K562 (cell line): ENCODE data around the gene CNOT4. TPM values are rescaled to one million over a fixed set of nuclear protein-coding genes. Genes with fewer than 3 reads are reported as not detected.

Source experiments
- ATAC-seq: fragments of 200-7000 bp; cut with Tn5 transposase; 3 replicates; pipeline ENCODE4 v1.9.1; 2020; ENCODE audit warnings: moderate library complexity
- BruUV-seq: library from RNA; stranded (reverse); fragments of 400-500 nt; replicated peaks from 2 replicates; lab custom pipeline; 2021; lab: Mats Ljungman, UMichigan
- CTCF ChIA-PET: fragments of 300-600 bp; formaldehyde crosslinking; extraction: SDS; loops from one replicate; lab custom pipeline; 2021; ENCODE audit warnings: low intra/inter-chr PET ratio; lab: Yijun Ruan, JAX
- POLR2A ChIA-PET: fragments of 300-600, 350-650 bp; sonication (Branson Sonifier 250); formaldehyde crosslinking; extraction: SDS; loops from one replicate; lab custom pipeline; 2021; ENCODE audit warnings: antibody characterized with exemption, inconsistent platforms; lab: Yijun Ruan, JAX
- DNase-seq, 4 experiments: peaks; one replicate each; pipeline versions ENCODE4 v3.0.0 to v3.0.0-alpha.2; 2011 to 2018; ENCODE audit warnings: low spot score in 3 of 4, mixed read lengths in 3 of 4; ENCODE audit errors: extremely low read depth in 1 of 4
- FAIRE-seq: peaks from 2 replicates; lab custom pipeline; 2011; peaks lifted over from hg19 to GRCh38; lab: Jason Lieb, UNC
- H2AFZ ChIP-seq: 2 replicates; pipeline ENCODE4 v1.6.0; 2011; ENCODE audit warnings: low read depth, low read length, control low read depth, inconsistent platforms
- H3K27ac ChIP-seq: fragments of 200-600 bp; 3 replicates; pipeline ENCODE4 v1.8.0; 2011; ENCODE audit warnings: low read depth, mild to moderate bottlenecking, control low read depth, inconsistent platforms, low read length, moderate library complexity, mixed read lengths; ENCODE audit errors: extremely low read depth
- H3K27me3 ChIP-seq, 2 experiments: fragments of 300-600 bp in 1 of 2; 2 replicates in 1 of 2; 3 replicates in 1 of 2; pipeline versions ENCODE4 v1.6.0 to v1.8.0; 2011; ENCODE audit warnings: inconsistent platforms in 2 of 2, low read length in 2 of 2, mild to moderate bottlenecking in 1 of 2, mixed read lengths in 1 of 2, moderate library complexity in 1 of 2; ENCODE audit not compliant: control insufficient read depth in 2 of 2, insufficient read depth in 2 of 2
- H3K36me3 ChIP-seq: fragments of 300-600 bp; 3 replicates; pipeline ENCODE4 v1.8.0; 2011; ENCODE audit warnings: mild to moderate bottlenecking, low read length, inconsistent platforms; ENCODE audit not compliant: control insufficient read depth, insufficient read depth
- H3K4me1 ChIP-seq, 2 experiments: fragments of 200-600 bp in 1 of 2; replicated peaks in 1 of 2; 2 replicates in 1 of 2; 3 replicates in 1 of 2; pipeline versions ENCODE4 v1.5.1 to v1.8.0; 2011; ENCODE audit warnings: inconsistent platforms in 2 of 2, low read length in 2 of 2, mild to moderate bottlenecking in 1 of 2, mixed read lengths in 1 of 2, moderate library complexity in 1 of 2; ENCODE audit not compliant: control insufficient read depth in 2 of 2, insufficient read depth in 2 of 2
- H3K4me2 ChIP-seq: 2 replicates; pipeline ENCODE4 v1.6.1; 2011; ENCODE audit warnings: low read length, control low read depth, inconsistent platforms, mixed read lengths; ENCODE audit not compliant: insufficient read depth
- H3K4me3 ChIP-seq: fragments of 200-600 bp; sonication (generic), shearing (Covaris generic); 2 replicates; pipeline ENCODE4 v1.5.1; 2016; ENCODE audit warnings: control low read depth, inconsistent platforms
- H3K79me2 ChIP-seq: fragments of 200-600 bp; 3 replicates; pipeline ENCODE4 v1.8.0; 2011; ENCODE audit warnings: low read length, inconsistent platforms; ENCODE audit not compliant: control insufficient read depth, insufficient read depth
- H3K9ac ChIP-seq, 2 experiments: 2 replicates each; pipeline versions ENCODE4 v1.6.0 to v1.6.1; 2011; ENCODE audit warnings: low read depth in 2 of 2, low read length in 2 of 2, control low read depth in 1 of 2, inconsistent platforms in 1 of 2, mild to moderate bottlenecking in 1 of 2, mixed read lengths in 1 of 2; ENCODE audit not compliant: insufficient read depth in 1 of 2
- H3K9me1 ChIP-seq: one replicate; pipeline ENCODE4 v1.6.0; 2011; ENCODE audit warnings: inconsistent platforms, mild to moderate bottlenecking, low read length, moderate library complexity; ENCODE audit not compliant: control insufficient read depth, insufficient read depth
- H3K9me3 ChIP-seq: replicated peaks from 2 replicates; pipeline ENCODE4 v1.5.1; 2011; ENCODE audit warnings: low read depth, low read length, inconsistent platforms; ENCODE audit not compliant: control insufficient read depth, insufficient read depth
- H4K20me1 ChIP-seq: replicated peaks from 2 replicates; pipeline ENCODE4 v1.6.1; 2011; ENCODE audit warnings: low read length, inconsistent platforms, mixed read lengths; ENCODE audit not compliant: control insufficient read depth, insufficient read depth
- ADNP ChIP-seq: fragments of 200-800 bp; sonication (Bioruptor generic); IDR thresholded peaks from 2 replicates; pipeline ENCODE4 v1.6.1; 2016; ENCODE audit warnings: missing genetic modification characterization, missing compliant biosample characterization
- BHLHE40 ChIP-seq: IDR thresholded peaks from 2 replicates; pipeline ENCODE4 v1.6.1; 2011; ENCODE audit warnings: low read length, improper control_type of control experiment
- CBFA2T3 ChIP-seq: fragments of 450-650 bp; IDR thresholded peaks from 2 replicates; pipeline ENCODE4 v1.6.1; 2017
- CXXC5 ChIP-seq: fragments of 250-450 bp; sonication (Bioruptor Pico); IDR thresholded peaks from 2 replicates; pipeline ENCODE4 v1.8.0; 2022; ENCODE audit warnings: inconsistent platforms, mild to moderate bottlenecking, moderate library complexity
- DACH1 ChIP-seq: fragments of 450-650 bp; IDR thresholded peaks from 2 replicates; pipeline ENCODE4 v1.6.1; 2018; ENCODE audit not compliant: partially characterized antibody
- GATAD2B ChIP-seq: fragments of 450-650 bp; IDR thresholded peaks from 2 replicates; pipeline ENCODE4 v1.6.1; 2017; ENCODE audit warnings: mild to moderate bottlenecking, borderline replicate concordance
- GMEB1 ChIP-seq: fragments of 250-450 bp; sonication (Bioruptor Pico); IDR thresholded peaks from 2 replicates; pipeline ENCODE4 v1.4.0; 2020; ENCODE audit warnings: mild to moderate bottlenecking
- GTF2E2 ChIP-seq: fragments of 200-800 bp; sonication (Bioruptor generic); IDR thresholded peaks from 2 replicates; pipeline ENCODE4 v1.6.1; 2016; ENCODE audit warnings: missing genetic modification characterization, missing compliant biosample characterization
- HNRNPK ChIP-seq: fragments of 200-400 bp; formaldehyde crosslinking; IDR thresholded peaks from one replicate; pipeline ENCODE4 v1.6.1; 2018; ENCODE audit warnings: mild to moderate bottlenecking, low read depth, low read length; ENCODE audit not compliant: poor library complexity, severe bottlenecking
- HSF4 ChIP-seq: fragments of 250-450 bp; sonication (Bioruptor Pico); IDR thresholded peaks from 2 replicates; pipeline ENCODE4 v2.1.2; 2022; ENCODE audit warnings: mild to moderate bottlenecking, moderate library complexity, borderline replicate concordance
- MYBL2 ChIP-seq, 2 experiments: fragments of 450-650 bp in 1 of 2; sonication (generic) in 1 of 2; formaldehyde crosslinking in 1 of 2; IDR thresholded peaks; 2 replicates each; pipeline versions ENCODE4 v1.6.1 to v1.8.1; 2017 to 2022; ENCODE audit warnings: borderline replicate concordance in 1 of 2, inconsistent platforms in 1 of 2, low read depth in 1 of 2, mild to moderate bottlenecking in 1 of 2, missing genetic modification reagents in 1 of 2, moderate library complexity in 1 of 2
- NR2C1 ChIP-seq, 2 experiments: fragments of 450-650 bp; IDR thresholded peaks; 2 replicates each; pipeline ENCODE4 v1.6.1; 2017; ENCODE audit warnings: mild to moderate bottlenecking in 2 of 2, antibody characterized with exemption in 1 of 2, inconsistent platforms in 1 of 2, missing compliant biosample characterization in 1 of 2, missing genetic modification characterization in 1 of 2
- NR4A1 ChIP-seq, 2 experiments: fragments of 250-450 bp in 1 of 2; fragments of 450-650 bp in 1 of 2; sonication (Bioruptor Pico) in 1 of 2; IDR thresholded peaks; 2 replicates each; pipeline versions ENCODE4 v1.4.0 to v1.6.1; 2016 to 2020; ENCODE audit warnings: mild to moderate bottlenecking in 2 of 2, missing compliant biosample characterization in 1 of 2, missing genetic modification characterization in 1 of 2, moderate library complexity in 1 of 2
- POLR3A ChIP-seq: IDR thresholded peaks from 2 replicates; pipeline ENCODE4 v1.6.1; 2011; ENCODE audit warnings: borderline replicate concordance, mild to moderate bottlenecking, moderate library complexity; ENCODE audit not compliant: insufficient read length, insufficient read depth; ENCODE audit errors: extremely low read depth
- RFX1 ChIP-seq: fragments of 450-650 bp; IDR thresholded peaks from 2 replicates; pipeline ENCODE4 v1.6.1; 2016; ENCODE audit warnings: mild to moderate bottlenecking, moderate library complexity
- TRIM28 ChIP-seq: fragments of 450-650 bp; IDR thresholded peaks from 2 replicates; pipeline ENCODE4 v1.6.1; 2017
- ZBTB17 ChIP-seq: fragments of 450-650 bp; formaldehyde crosslinking; IDR thresholded peaks from 2 replicates; pipeline ENCODE4 v1.4.0; 2020; ENCODE audit warnings: mild to moderate bottlenecking
- ZKSCAN1 ChIP-seq: fragments of 150-350 bp; IDR thresholded peaks from 2 replicates; pipeline ENCODE4 v1.6.1; 2016; ENCODE audit warnings: low read depth, low read length
- WGBS: fragments of 100-300 bp; shearing (Covaris generic); methylation state at CpG from one replicate; pipeline ENCODE4 v1.1.6; 2016; ENCODE audit warnings: low coverage, mixed read lengths; ENCODE audit not compliant: insufficient coverage; ENCODE audit errors: missing lambda C conversion rate; 5-methylcytosine and 5-hydroxymethylcytosine counted together
- in situ Hi-C: fragments of 300-500 bp; cut with MboI; formaldehyde crosslinking; loops from 4 replicates; pipeline ENCODE4 v1.15.0; 2018; ENCODE audit warnings: inconsistent platforms, mixed read lengths
- intact Hi-C: fragments of 100-400 bp; cut with micrococcal nuclease; formaldehyde crosslinking; loops from 2 replicates; pipeline ENCODE4 v1.14.2; 2022
- polyA plus RNA-seq, 8 experiments: library from polyadenylated mRNA; depleted of rRNA in 4 of 8; stranded (reverse) in 5 of 8; unstranded in 3 of 8; fragments of >200 nt; fragmentation: Nextera tagmentation in 2 of 8; fragmentation: Illumina TruSeq in 1 of 8; extraction: Ambion mirVana in 2 of 8; extraction: Trizol in 1 of 8; gene quantifications; 2 replicates each; pipeline versions ENCODE4 v1.2.1 to v1.2.3, GENCODE V29; 2011 to 2014; ENCODE audit warnings: inconsistent platforms in 1 of 8, missing spikeins in 1 of 8
- total RNA-seq, 7 experiments: library from RNA; depleted of rRNA in 6 of 7; stranded (reverse); fragments of >200 nt in 6 of 7; fragmentation: Illumina TruSeq in 2 of 7; extraction: Trizol in 2 of 7; gene quantifications; 2 replicates each; pipeline versions ENCODE4 v1.2.1 to v1.2.3, GENCODE V29; 2011 to 2021; ENCODE audit warnings: low replicate concordance in 1 of 7
- TF ChIP-seq, protein P1 (sequence below): sonication (generic); formaldehyde crosslinking; IDR thresholded peaks from 2 replicates; pipeline ENCODE4 v1.9.0; 2022; ENCODE audit warnings: mild to moderate bottlenecking, missing genetic modification reagents

The CNOT4 gene
- total and polyA plus RNA-seq, 9 of the 15 experiments (the other 6 are each of a cell fraction or from before 2014, with no cell fraction given) = 8.6 to 24.1 (median 15.4) TPM

DNA sequence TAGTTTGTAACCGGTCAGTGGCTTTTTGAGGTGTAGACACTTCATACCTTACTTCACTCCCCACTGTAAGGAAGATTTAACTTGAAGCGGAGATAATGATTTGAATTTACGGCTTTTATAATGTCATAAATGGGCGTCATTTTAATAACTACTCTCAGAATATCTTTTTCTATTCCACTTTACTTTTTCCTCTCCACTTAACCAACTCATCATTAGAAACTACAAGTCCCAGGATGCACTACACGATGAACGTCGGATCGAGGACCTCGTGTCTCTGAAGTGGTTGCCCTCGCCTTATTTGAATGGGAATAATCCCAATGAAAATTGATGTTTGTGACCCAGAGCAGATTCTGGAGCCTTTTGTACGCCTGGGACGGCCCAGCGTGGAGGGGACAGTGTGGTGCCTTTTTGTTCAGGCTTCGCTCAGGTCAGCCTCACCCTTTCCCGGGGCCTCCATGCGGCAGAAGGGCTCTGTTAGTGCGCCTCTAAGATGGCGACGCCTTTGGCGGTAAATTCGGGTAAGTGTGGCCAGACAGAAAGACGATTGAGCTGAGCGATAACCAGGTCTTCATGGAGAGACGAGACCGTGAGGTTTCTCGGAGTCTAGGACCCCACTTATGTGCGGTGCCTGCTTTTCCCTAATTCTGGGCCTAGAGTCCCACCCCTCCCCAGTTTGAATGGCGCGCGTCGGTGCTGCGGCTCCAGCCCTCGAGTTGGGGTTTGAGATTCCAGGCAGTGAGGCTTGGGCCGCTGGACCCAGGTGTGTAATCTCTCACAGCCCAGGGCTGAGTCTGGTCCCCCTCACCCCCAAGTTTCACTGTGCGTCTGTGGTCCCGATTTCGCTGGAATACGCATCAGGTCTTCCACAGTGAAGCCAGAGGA, 47.8 kb upstream of the CNOT4 start, which contains the start of gene NUP205:
Gene NUP205 (plus strand): TSS at position 463 of the 882 bp plus-strand sequence. CDS start 28 bp downstream, at position 491.
- CTCF ChIA-PET = interaction anchor here (0.6 to 3.6 kb wide), 6 partner anchors 45 to 283 kb away, joined by 3 to 37 read pairs (median 15); partner anchors contain the start of gene CNOT4
- Histone ChIP-seq H3K36me3 (peaks cover 26% of the 10 kb centered on the region), H3K4me2 (peak within 1 kb of the TSS; percentile 93), H3K27ac (peak within 1 kb of the TSS; percentile 94), H3K9ac (peak within 1 kb of the TSS; percentile 96 to 99), H3K4me3 (peak within 1 kb of the TSS; percentile 63), H4K20me1 (peaks cover 6% of the 10 kb centered on the region), H3K79me2 (peaks cover 50% of the 10 kb centered on the region), H3K9me3 (no peaks in the 10 kb centered on the region), H3K9me1 (no peaks in the 10 kb centered on the region), H3K4me1 (peaks cover 4 to 8% of the 10 kb centered on the region in 2 experiments), H3K27me3 (no peaks in the 10 kb centered on the region; a peak in 1 of 5 replicates), H2AFZ (peak within 1 kb of the TSS; percentile 100)
- ATAC-seq (peak; percentile 88), FAIRE-seq (peak; percentile 94), DNase-seq (peak; percentile 84 to 92 (median 88))
- in situ Hi-C loops = loop anchor here (5.0 kb wide), 1 partner anchor 40 kb away; no protein-coding TSS in a partner anchor
- WGBS = 2% methylated on average over 38 of the region's 38 CpGs
- TSS peak; percentile 99 for BruUV-seq
- intact Hi-C loops = loop anchor here (1.0 kb wide), 3 partner anchors 45 to 276 kb away; no protein-coding TSS in a partner anchor
- POLR2A ChIA-PET = interaction anchor here (0.5 to 1.4 kb wide), 6 partner anchors 12 to 402 kb away, joined by 3 to 6 read pairs (median 3); partner anchors contain the start of gene CNOT4
- peak; percentile 84; the same call in 1 of the 2 replicates for TF ChIP-seq ZBTB17 (CRISPR knock-in tag)
- peak; percentile 98 for TF ChIP-seq DACH1
- peak; percentile 77 for TF ChIP-seq NR2C1 (IDR thresholded peaks at IDR 0.05)
- TF ChIP-seq NR2C1 (tag; IDR thresholded peaks at IDR 0.05) = peak; percentile 84
- TF ChIP-seq NR4A1 (CRISPR knock-in tag; IDR thresholded peaks at IDR 0.05) = 0 out of 2 replicates have a peak, but pooled peaks have one; percentile 49
- peak; percentile 72; the same call in 1 of the 2 replicates for TF ChIP-seq NR4A1 (tag; IDR thresholded peaks at IDR 0.05)
- peak; percentile 65 for TF ChIP-seq ZKSCAN1
- TF ChIP-seq MYBL2 (IDR thresholded peaks at IDR 0.05; ENCODE audit: low read depth) = peak; percentile 50; the same call in 1 of the 2 replicates
- TF ChIP-seq MYBL2 (CRISPR knock-in tag; IDR thresholded peaks at IDR 0.05; ENCODE audit: borderline replicate concordance) = no peak
- no peak for TF ChIP-seq ADNP (tag)
- peak; percentile 99 for TF ChIP-seq GTF2E2 (tag)
- no peak for TF ChIP-seq HNRNPK
- no peak for TF ChIP-seq POLR3A
- peak; percentile 52; the same call in 1 of the 2 replicates for TF ChIP-seq GATAD2B
- peak; percentile 66 for TF ChIP-seq GMEB1 (CRISPR knock-in tag)
- TF ChIP-seq HSF4 = no peak
- TF ChIP-seq CXXC5 (CRISPR knock-in tag) = peak; percentile 99
- no peak for TF ChIP-seq RFX1
- TF ChIP-seq, protein P1, sequence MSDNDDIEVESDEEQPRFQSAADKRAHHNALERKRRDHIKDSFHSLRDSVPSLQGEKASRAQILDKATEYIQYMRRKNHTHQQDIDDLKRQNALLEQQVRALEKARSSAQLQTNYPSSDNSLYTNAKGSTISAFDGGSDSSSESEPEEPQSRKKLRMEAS (CRISPR knock-in tag) = peak; percentile 97
- no peak for TF ChIP-seq CBFA2T3
- 0 out of 2 replicates have a peak, but pooled peaks have one; percentile 50 for TF ChIP-seq BHLHE40
- TF ChIP-seq TRIM28 = peak; percentile 14; the same call in 1 of the 2 replicates
